Endothelial cell of umbilical vein (primary cell): Measurements from ENCODE around the gene PTPN23. TPM values are rescaled to one million over a fixed set of nuclear protein-coding genes. Genes with fewer than 3 reads are reported as not detected.

Experiments
- BruUV-seq: library from RNA; stranded (reverse); fragments of 400-500 nt; replicated peaks from 2 replicates; lab custom pipeline; 2021; lab: Mats Ljungman, UMichigan
- CTCF ChIA-PET: fragments of 300-600, 350-600 bp; sonication (Branson Sonifier 250); formaldehyde crosslinking; loops from one replicate; lab custom pipeline; 2021; ENCODE audit warnings: antibody characterized with exemption, inconsistent platforms; lab: Charles Lee
- POLR2A ChIA-PET: fragments of 300-600, 350-600 bp; sonication (Branson Sonifier 250); formaldehyde crosslinking; loops from one replicate; lab custom pipeline; 2021; ENCODE audit warnings: antibody characterized with exemption, inconsistent platforms; lab: Charles Lee
- DNase-seq: peaks from one replicate; pipeline ENCODE4 v3.0.0-alpha.2; 2011; ENCODE audit warnings: low read depth, low spot score
- FAIRE-seq: peaks from 2 replicates; lab custom pipeline; 2011; peaks lifted over from hg19 to GRCh38; lab: Jason Lieb, UNC
- H2AFZ ChIP-seq: 2 replicates; pipeline ENCODE4 v1.6.0; 2012; ENCODE audit warnings: low read depth, low read length, control low read depth, inconsistent platforms
- H3K27ac ChIP-seq: 2 replicates; pipeline ENCODE4 v1.5.1; 2011; ENCODE audit warnings: low read depth, mild to moderate bottlenecking, control low read depth, low read length, moderate library complexity; ENCODE audit not compliant: insufficient read depth
- H3K27me3 ChIP-seq, 2 experiments: 2 replicates each; pipeline versions ENCODE4 v1.6.0 to v1.6.1; 2011; ENCODE audit warnings: low read length in 2 of 2, mixed read lengths in 1 of 2; ENCODE audit not compliant: control insufficient read depth in 2 of 2, insufficient read depth in 2 of 2
- H3K36me3 ChIP-seq, 2 experiments: 2 replicates in 1 of 2; 3 replicates in 1 of 2; pipeline ENCODE4 v1.5.1; 2011; ENCODE audit warnings: low read length in 2 of 2, mild to moderate bottlenecking in 1 of 2, moderate library complexity in 1 of 2; ENCODE audit not compliant: control insufficient read depth in 2 of 2, insufficient read depth in 2 of 2; ENCODE audit errors: extremely low read depth in 1 of 2
- H3K4me1 ChIP-seq: 3 replicates; pipeline ENCODE4 v1.5.1; 2011; ENCODE audit warnings: mild to moderate bottlenecking, low read length; ENCODE audit not compliant: control insufficient read depth, insufficient read depth; ENCODE audit errors: extremely low read depth
- H3K4me2 ChIP-seq: 2 replicates; pipeline ENCODE4 v1.6.1; 2011; ENCODE audit warnings: low read length, control low read depth, mixed read lengths; ENCODE audit not compliant: insufficient read depth
- H3K4me3 ChIP-seq, 3 experiments: fragments of 200-600 bp in 1 of 3; sonication (generic), shearing (Covaris generic) in 1 of 3; replicated peaks in 1 of 3; 2 replicates each; pipeline ENCODE4 v1.5.1; 2011 to 2016; ENCODE audit warnings: control low read depth in 3 of 3, low read length in 3 of 3, mild to moderate bottlenecking in 2 of 3, inconsistent platforms in 1 of 3, low read depth in 1 of 3, moderate library complexity in 1 of 3; ENCODE audit not compliant: insufficient read depth in 1 of 3
- H3K79me2 ChIP-seq: 2 replicates; pipeline ENCODE4 v1.6.0; 2012; ENCODE audit warnings: low read length, inconsistent platforms; ENCODE audit not compliant: control insufficient read depth, insufficient read depth
- H3K9ac ChIP-seq: replicated peaks from 2 replicates; pipeline ENCODE3; 2011; ENCODE audit warnings: low read length, control low read depth; ENCODE audit not compliant: insufficient read depth; ENCODE audit errors: extremely low read depth
- H3K9me1 ChIP-seq: replicated peaks from 3 replicates; pipeline ENCODE4 v1.6.0; 2011; ENCODE audit warnings: mild to moderate bottlenecking, low read length; ENCODE audit not compliant: control insufficient read depth, insufficient read depth; ENCODE audit errors: extremely low read depth
- H3K9me3 ChIP-seq: replicated peaks from 2 replicates; pipeline ENCODE4 v1.5.1; 2012; ENCODE audit warnings: low read length, inconsistent platforms; ENCODE audit not compliant: control insufficient read depth, insufficient read depth
- H4K20me1 ChIP-seq: replicated peaks from 2 replicates; pipeline ENCODE3; 2011; ENCODE audit warnings: mild to moderate bottlenecking, low read length; ENCODE audit not compliant: control insufficient read depth, insufficient read depth; ENCODE audit errors: extremely low read depth
- EZH2 ChIP-seq: IDR thresholded peaks from 2 replicates; pipeline ENCODE4 v1.6.1; 2012; ENCODE audit warnings: borderline replicate concordance, low read depth, mild to moderate bottlenecking, moderate library complexity, low read length, inconsistent platforms; ENCODE audit not compliant: severe bottlenecking
- FOS ChIP-seq: IDR thresholded peaks from 2 replicates; pipeline ENCODE4 v1.6.1; 2011; ENCODE audit warnings: mild to moderate bottlenecking, low read length, moderate library complexity, borderline replicate concordance; ENCODE audit not compliant: insufficient read depth
- JUN ChIP-seq: IDR thresholded peaks from 2 replicates; pipeline ENCODE4 v1.6.1; 2011; ENCODE audit warnings: borderline replicate concordance, low read depth; ENCODE audit not compliant: insufficient read length, insufficient read depth
- MYC ChIP-seq: IDR thresholded peaks from one replicate; pipeline ENCODE4 v1.6.1; 2011; ENCODE audit warnings: mild to moderate bottlenecking, low read depth, low read length
- POLR2A ChIP-seq: IDR thresholded peaks from 2 replicates; pipeline ENCODE4 v1.6.1; 2012; ENCODE audit warnings: low read depth, mild to moderate bottlenecking, control low read depth, low read length
- POLR2AphosphoS5 ChIP-seq: IDR thresholded peaks from 2 replicates; pipeline ENCODE4 v1.6.1; 2012; ENCODE audit warnings: low read depth, mild to moderate bottlenecking, control low read depth, low read length, moderate library complexity; ENCODE audit not compliant: insufficient read depth
- dilution Hi-C: fragments of 300-500 bp; cut with MboI; formaldehyde crosslinking; loops from one replicate; pipeline ENCODE4 v1.15.0; 2019; ENCODE audit warnings: low sequenced_read_pairs; ENCODE audit not compliant: extremely low pct_ligation_motif_present
- intact Hi-C: fragments of 100-400 bp; cut with micrococcal nuclease; formaldehyde crosslinking; loops from one replicate; pipeline ENCODE4 v1.10.0; 2022
- polyA plus RNA-seq, 4 experiments: library from polyadenylated mRNA; depleted of rRNA in 3 of 4; stranded (reverse) in 3 of 4; unstranded in 1 of 4; fragments of >200 nt; gene quantifications; 2 replicates each; pipeline versions ENCODE4 v1.2.1 to v1.2.3, GENCODE V29; 2011 to 2012; ENCODE audit warnings: missing spikeins in 1 of 4
- total RNA-seq: library from RNA; stranded (reverse); gene quantifications from 2 replicates; pipeline ENCODE4 v1.2.3, GENCODE V29; 2021
- TF ChIP-seq, protein P1 (sequence below): IDR thresholded peaks from 2 replicates; pipeline ENCODE4 v1.6.1; 2011; ENCODE audit not compliant: insufficient read depth, insufficient read length

PTPN23 gene
- total and polyA plus RNA-seq, 2 donors (not counting 3 experiments of a cell fraction or from before 2014, with no cell fraction given), result 8.5 to 63.5 TPM

DNA sequence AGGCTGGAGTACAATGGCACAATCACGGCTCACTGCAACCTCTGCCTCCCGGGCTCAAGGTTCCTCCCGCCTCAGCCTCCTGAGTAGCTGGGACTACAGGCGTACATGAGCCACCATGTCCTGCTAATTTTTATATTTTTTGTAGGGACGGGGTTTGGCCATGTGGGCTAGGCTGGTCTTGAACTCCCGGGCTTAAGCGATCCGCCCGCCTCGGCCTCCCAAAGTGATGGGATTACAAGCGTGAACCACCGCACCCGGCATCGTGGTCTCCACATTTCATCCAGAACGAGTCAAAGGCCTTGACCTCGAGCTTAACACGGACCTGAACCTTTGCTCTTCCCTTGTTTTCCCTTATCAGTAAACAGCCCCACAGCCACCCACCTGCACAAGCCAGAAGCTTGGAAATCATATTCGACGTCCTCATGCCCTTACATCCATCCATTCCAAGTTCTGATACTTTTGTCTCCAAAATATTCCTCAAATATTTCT, 1.4 kb upstream of the PTPN23 start:
- intact Hi-C loops (loop anchor here (10.0 kb wide), 2 partner anchors 365 to 675 kb away; partner anchors contain the start of gene TMIE), dilution Hi-C loops (no loop called here)
- peak overlapping the region; percentile 79 for H3K27ac ChIP-seq
- TF ChIP-seq EZH2 (no peak), MYC (no peak), JUN (no peak), FOS (no peak), POLR2AphosphoS5 (peak; percentile 9), POLR2A (peak; percentile 38)
- TF ChIP-seq, protein P1, sequence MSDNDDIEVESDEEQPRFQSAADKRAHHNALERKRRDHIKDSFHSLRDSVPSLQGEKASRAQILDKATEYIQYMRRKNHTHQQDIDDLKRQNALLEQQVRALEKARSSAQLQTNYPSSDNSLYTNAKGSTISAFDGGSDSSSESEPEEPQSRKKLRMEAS, result no peak
- no peak for DNase-seq
- FAIRE-seq, result no peak
- no peaks in the 10 kb centered on the region for H3K9me1 ChIP-seq
- POLR2A ChIA-PET, result interaction anchor here (1.9 kb wide), 1 partner anchor 42 kb away, joined by 4 read pairs; no protein-coding TSS in a partner anchor
- H2AFZ ChIP-seq, result no peak overlapping the region
- H3K36me3 ChIP-seq, result no peaks in the 10 kb centered on the region
- no peaks in the 10 kb centered on the region for H4K20me1 ChIP-seq
- H3K9me3 ChIP-seq, result no peaks in the 10 kb centered on the region
- BruUV-seq, result no TSS peak
- H3K4me2 ChIP-seq, result peak overlapping the region; percentile 72
- peaks cover 32% of the 10 kb centered on the region for H3K79me2 ChIP-seq
- CTCF ChIA-PET, result no interaction called here
- peaks cover 13% of the 10 kb centered on the region for H3K4me1 ChIP-seq
- H3K9ac ChIP-seq, result peak overlapping the region; percentile 92
- peak overlapping the region in 2 of 3 experiments; percentile 67 to 81 for H3K4me3 ChIP-seq
- H3K27me3 ChIP-seq, result no peaks in the 10 kb centered on the region
